ENCODE measurements around the gene RTKN. TPM values are rescaled to one million over a fixed set of nuclear protein-coding genes. Genes with fewer than 3 reads are reported as not detected.
A peak's percentile ranks its signal among the peaks of the same experiment; 100 is the strongest.

The RTKN gene
- total RNA-seq, 4 donors from 2014 or later: 2.2 to 17.6 (median 5.9) TPM

GRCh38 chr2:74454654-74455511 lies 13.1 kb upstream of the RTKN start, which contains the start of gene INO80B:
INO80B (plus strand) TSS chr2:74455087; CDS start chr2:74455117, 30 bp downstream.
- peak; percentile 12 to 36 for TF ChIP-seq POLR2A (IDR thresholded peaks at IDR 0.05)
- TF ChIP-seq, protein P1, sequence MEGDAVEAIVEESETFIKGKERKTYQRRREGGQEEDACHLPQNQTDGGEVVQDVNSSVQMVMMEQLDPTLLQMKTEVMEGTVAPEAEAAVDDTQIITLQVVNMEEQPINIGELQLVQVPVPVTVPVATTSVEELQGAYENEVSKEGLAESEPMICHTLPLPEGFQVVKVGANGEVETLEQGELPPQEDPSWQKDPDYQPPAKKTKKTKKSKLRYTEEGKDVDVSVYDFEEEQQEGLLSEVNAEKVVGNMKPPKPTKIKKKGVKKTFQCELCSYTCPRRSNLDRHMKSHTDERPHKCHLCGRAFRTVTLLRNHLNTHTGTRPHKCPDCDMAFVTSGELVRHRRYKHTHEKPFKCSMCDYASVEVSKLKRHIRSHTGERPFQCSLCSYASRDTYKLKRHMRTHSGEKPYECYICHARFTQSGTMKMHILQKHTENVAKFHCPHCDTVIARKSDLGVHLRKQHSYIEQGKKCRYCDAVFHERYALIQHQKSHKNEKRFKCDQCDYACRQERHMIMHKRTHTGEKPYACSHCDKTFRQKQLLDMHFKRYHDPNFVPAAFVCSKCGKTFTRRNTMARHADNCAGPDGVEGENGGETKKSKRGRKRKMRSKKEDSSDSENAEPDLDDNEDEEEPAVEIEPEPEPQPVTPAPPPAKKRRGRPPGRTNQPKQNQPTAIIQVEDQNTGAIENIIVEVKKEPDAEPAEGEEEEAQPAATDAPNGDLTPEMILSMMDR (IDR thresholded peaks at IDR 0.05 in 4 of 5, conservative IDR thresholded peaks at IDR 0.05 in 1 of 5): peak in 1 of 5 experiments; percentile 18
- intact Hi-C loops (cut with DNase I; ENCODE audit: low total_unique reads): loop anchor here (1.0 to 10.0 kb wide), 11 partner anchors 10 to 1220 kb away; partner anchors contain the start of genes ALMS1, AUP1, CCT7 and HK2
- ATAC-seq: peak; percentile 75 to 78

GRCh38 chr2:74450570-74451190 lies 8.9 kb upstream of the RTKN start:
- H3K27ac ChIP-seq: no peak overlapping the region
- DNase-seq (no peak), ATAC-seq (no peak)
- no peak overlapping the region for H3K4me3 ChIP-seq
- H3K27me3 ChIP-seq: peaks cover 0 to 5% (median 0%) of the 10 kb centered on the region in 3 donors
- TF ChIP-seq, protein P1 (IDR thresholded peaks at IDR 0.05 in 4 of 5, conservative IDR thresholded peaks at IDR 0.05 in 1 of 5): no peak
- no peak for TF ChIP-seq POLR2A (IDR thresholded peaks at IDR 0.05)
- intact Hi-C loops (cut with DNase I; ENCODE audit: low total_unique reads) (loop anchor here (5.0 to 10.0 kb wide), 4 partner anchors 256 to 1216 kb away; partner anchors contain the start of genes ALMS1, CCT7, HK2 and MTHFD2), in situ Hi-C loops (cut with MboI; ENCODE audit: low sequenced_read_pairs in 4 of 4) (loop anchor here in 1 of 4 donors (25.0 kb wide), 1 partner anchor 387 kb away; the partner anchor contains the start of gene HK2)
- no peaks in the 10 kb centered on the region for H3K9me3 ChIP-seq
- no peaks in the 10 kb centered on the region for H3K36me3 ChIP-seq
- H3K4me1 ChIP-seq: peaks cover 5 to 12% of the 10 kb centered on the region in 2 donors

More at GRCh38 chr2:74454654-74455511, 13.1 kb upstream of the RTKN start, which contains the start of gene INO80B:
- peak within 1 kb of the TSS; percentile 80 to 89 (median 86) for H3K4me3 ChIP-seq
- in situ Hi-C loops (cut with MboI; ENCODE audit: low sequenced_read_pairs in 4 of 4): loop anchor here in 1 of 4 donors (25.0 kb wide), 1 partner anchor 382 kb away; the partner anchor contains the start of gene HK2
- H3K4me1 ChIP-seq: peaks cover 24 to 32% of the 10 kb centered on the region in 2 donors
- peak within 1 kb of the TSS; percentile 86 to 89 (median 88) for H3K27ac ChIP-seq
- peaks cover 0 to 9% of the 10 kb centered on the region in 2 donors for H3K36me3 ChIP-seq
- peaks cover 0 to 5% (median 0%) of the 10 kb centered on the region in 3 donors for H3K27me3 ChIP-seq
- no peaks in the 10 kb centered on the region for H3K9me3 ChIP-seq
- DNase-seq: peak; percentile 93 to 94

DNA sequence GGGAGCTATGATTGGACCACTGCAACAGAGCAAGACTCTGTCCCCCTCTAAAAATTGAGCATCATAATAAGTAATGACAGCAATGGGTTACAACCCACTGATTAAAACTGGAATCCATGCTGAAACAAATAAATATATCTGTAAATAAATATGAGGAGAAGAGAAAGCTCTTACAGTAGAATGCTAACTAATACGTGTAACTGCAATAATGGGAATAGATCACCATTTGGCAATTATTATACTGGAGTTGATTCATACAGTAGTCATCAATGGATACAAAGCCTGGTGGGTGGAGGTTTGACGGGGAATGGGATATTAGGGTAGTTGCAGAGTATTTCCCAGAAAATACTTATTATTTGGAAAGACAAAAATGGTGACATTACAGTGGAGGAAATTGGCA lies 7.0 kb upstream of the RTKN start:
- H3K4me1 ChIP-seq: no peaks in the 10 kb centered on the region
- no peaks in the 10 kb centered on the region for H3K36me3 ChIP-seq
- in situ Hi-C loops (cut with MboI; ENCODE audit: low sequenced_read_pairs in 4 of 4): no loop called here
- peaks cover 0 to 5% (median 0%) of the 10 kb centered on the region in 3 donors for H3K27me3 ChIP-seq
- no peaks in the 10 kb centered on the region for H3K9me3 ChIP-seq
- no peak overlapping the region for H3K27ac ChIP-seq
- DNase-seq (no peak), ATAC-seq (no peak)
- TF ChIP-seq, protein P1 (IDR thresholded peaks at IDR 0.05 in 4 of 5, conservative IDR thresholded peaks at IDR 0.05 in 1 of 5): no peak
- TF ChIP-seq POLR2A (IDR thresholded peaks at IDR 0.05): no peak
- no peak overlapping the region for H3K4me3 ChIP-seq
- intact Hi-C loops (cut with DNase I; ENCODE audit: low total_unique reads): no loop called here

DNA sequence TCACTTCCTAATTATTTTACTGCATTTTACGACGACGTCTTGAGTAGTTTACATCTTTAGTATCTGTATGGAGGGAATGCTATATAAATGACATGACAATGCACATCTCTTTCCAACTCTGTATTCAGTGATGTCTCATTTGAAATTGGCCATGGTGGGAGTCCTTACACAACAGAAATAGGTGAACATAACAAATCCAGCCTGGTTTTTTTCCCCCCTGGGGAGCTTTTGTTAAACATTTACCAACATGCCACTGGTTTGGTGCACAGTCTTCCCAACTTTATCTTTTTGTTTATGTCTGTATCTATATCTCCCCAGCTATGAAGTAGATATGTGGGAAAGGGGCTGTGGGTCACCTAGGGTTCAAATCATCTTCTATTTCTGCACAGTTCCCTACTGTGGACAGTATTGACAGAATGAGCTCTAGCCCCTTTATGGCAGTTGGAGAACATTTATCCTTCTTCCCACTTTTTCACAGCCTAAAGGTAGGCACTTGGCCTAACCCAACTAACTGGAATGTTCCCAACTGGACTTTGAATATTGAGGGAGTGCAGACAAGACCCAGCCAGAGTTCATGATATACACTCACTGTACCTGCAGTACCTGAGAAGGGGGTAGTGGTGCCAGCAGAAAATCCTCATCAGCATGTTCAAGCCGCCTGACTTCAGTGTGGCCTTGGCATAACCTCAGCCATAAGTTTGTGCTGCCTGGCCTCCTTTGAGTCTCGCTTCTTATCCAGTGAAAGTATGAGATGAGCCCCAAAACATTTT lies 5.7 kb upstream of the RTKN start:
- TF ChIP-seq, protein P1 (IDR thresholded peaks at IDR 0.05 in 4 of 5, conservative IDR thresholded peaks at IDR 0.05 in 1 of 5): no peak
- TF ChIP-seq POLR2A (IDR thresholded peaks at IDR 0.05): no peak
- ATAC-seq: no peak
- no peak for DNase-seq
- H3K9me3 ChIP-seq: no peaks in the 10 kb centered on the region
- peaks cover 2 to 14% (median 3%) of the 10 kb centered on the region in 3 donors for H3K27me3 ChIP-seq
- in situ Hi-C loops (cut with MboI; ENCODE audit: low sequenced_read_pairs in 4 of 4): no loop called here
- H3K27ac ChIP-seq: no peak overlapping the region
- no peak overlapping the region for H3K4me3 ChIP-seq
- no peaks in the 10 kb centered on the region for H3K36me3 ChIP-seq
- no peaks in the 10 kb centered on the region for H3K4me1 ChIP-seq
- intact Hi-C loops (cut with DNase I; ENCODE audit: low total_unique reads): no loop called here
